ENCODE measurements around the gene ELF1. TPM values are rescaled to one million over a fixed set of nuclear protein-coding genes. Genes with fewer than 3 reads are reported as not detected.

Gene ELF1
- total RNA-seq, 2 donors from 2014 or later = 72.2 to 120 TPM

DNA sequence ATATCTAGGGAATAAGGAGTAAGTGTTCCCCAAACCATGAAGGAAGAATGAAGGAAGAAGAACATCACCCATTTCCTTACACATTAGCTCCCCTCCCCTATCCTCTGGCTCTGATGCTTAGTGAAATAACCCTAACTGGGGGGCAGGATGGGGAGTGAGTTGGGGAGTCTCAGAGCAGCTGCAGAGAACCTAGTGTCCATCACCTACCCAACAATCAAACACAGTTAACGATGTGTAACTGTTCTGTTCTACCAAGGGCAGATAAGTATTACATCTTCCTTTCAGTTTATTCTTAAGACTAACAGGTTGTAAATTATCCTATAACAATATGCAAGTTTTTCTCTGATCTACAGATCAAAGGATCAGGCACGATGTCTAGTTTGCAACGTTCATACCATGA is 12.8 kb downstream of the ELF1 start:
- Histone ChIP-seq H3K4me3 (no peak overlapping the region), H3K4me1 (peaks cover 8% of the 10 kb centered on the region), H3K36me3 (no peaks in the 10 kb centered on the region), H3K27ac (peak overlapping the region; percentile 68), H3K27me3 (no peaks in the 10 kb centered on the region), H3K9me3 (no peaks in the 10 kb centered on the region), H3K9ac (ENCODE audit: low read depth in 2 of 2, low read length in 2 of 2) (peak overlapping the region in 1 of 2 donors; percentile 59)
- intact Hi-C loops (cut with DNase I) = no loop called here
- TF ChIP-seq, protein P1, sequence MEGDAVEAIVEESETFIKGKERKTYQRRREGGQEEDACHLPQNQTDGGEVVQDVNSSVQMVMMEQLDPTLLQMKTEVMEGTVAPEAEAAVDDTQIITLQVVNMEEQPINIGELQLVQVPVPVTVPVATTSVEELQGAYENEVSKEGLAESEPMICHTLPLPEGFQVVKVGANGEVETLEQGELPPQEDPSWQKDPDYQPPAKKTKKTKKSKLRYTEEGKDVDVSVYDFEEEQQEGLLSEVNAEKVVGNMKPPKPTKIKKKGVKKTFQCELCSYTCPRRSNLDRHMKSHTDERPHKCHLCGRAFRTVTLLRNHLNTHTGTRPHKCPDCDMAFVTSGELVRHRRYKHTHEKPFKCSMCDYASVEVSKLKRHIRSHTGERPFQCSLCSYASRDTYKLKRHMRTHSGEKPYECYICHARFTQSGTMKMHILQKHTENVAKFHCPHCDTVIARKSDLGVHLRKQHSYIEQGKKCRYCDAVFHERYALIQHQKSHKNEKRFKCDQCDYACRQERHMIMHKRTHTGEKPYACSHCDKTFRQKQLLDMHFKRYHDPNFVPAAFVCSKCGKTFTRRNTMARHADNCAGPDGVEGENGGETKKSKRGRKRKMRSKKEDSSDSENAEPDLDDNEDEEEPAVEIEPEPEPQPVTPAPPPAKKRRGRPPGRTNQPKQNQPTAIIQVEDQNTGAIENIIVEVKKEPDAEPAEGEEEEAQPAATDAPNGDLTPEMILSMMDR (IDR thresholded peaks at IDR 0.05) = no peak
- no peak for DNase-seq

DNA sequence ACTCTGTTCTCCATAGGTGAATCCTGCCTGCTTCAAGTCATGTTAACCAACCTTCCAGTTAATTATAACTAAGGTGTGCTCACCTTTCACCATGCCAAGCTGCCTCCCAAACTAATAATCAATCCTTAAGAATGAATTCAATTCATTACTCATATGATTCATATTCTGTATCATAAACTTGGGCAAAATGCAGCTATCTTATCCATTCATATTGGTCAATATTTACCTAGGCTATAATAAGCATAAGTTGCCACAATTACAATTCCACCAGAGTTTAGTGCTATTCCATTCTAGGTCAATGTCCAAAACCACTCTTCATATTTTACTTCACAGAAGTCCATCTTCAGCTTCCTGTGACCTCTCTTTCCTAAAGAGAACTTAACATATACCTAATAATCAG is 13.4 kb downstream of the ELF1 start:
- TF ChIP-seq, protein P1 (IDR thresholded peaks at IDR 0.05) = no peak

DNA sequence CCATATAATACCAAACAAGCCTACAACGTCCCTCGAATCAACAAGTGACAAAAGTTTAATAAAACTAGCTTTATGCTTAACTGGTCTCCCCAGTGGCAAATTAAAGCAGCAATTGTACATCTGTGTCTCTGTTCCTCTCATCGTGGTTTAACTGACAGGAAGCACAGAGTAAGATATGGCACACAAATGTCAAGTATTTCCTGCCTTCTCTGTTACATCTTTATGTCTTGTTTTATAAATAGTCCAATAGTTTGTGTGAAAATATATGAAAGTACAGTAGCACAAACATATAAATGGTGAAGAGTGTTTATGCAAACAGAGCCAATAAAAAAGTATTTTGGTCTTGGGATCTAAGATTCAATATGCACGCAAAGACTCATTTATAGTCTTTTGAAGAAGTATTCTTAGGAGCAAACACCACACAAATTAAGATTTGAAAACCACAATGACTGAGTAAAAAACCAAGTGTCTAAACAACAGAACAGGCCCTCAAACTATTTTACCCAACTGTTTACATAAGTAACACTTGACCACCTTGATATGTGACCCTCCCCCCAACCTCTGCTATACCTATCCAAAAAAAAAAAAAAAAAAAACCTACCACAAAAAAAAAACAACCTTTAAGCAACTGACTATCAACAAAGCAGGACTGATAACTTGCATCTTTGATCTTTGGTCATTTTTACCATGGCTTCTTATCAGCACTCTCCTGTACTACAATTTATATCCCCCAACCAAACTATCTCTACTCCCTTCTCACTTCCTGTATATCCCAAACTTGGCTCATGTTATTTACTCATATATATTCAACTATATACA is 14.0 kb downstream of the ELF1 start:
- Histone ChIP-seq H3K4me1 (peaks cover 8% of the 10 kb centered on the region), H3K36me3 (no peaks in the 10 kb centered on the region), H3K9me3 (no peaks in the 10 kb centered on the region), H3K4me3 (no peak overlapping the region), H3K27ac (peak overlapping the region; percentile 68), H3K27me3 (no peaks in the 10 kb centered on the region), H3K9ac (ENCODE audit: low read depth in 2 of 2, low read length in 2 of 2) (peak overlapping the region in 1 of 2 donors; percentile 52)
- TF ChIP-seq, protein P1 (IDR thresholded peaks at IDR 0.05) = no peak
- intact Hi-C loops (cut with DNase I) = no loop called here
- no peak for DNase-seq

More for the DNA sequence above, 13.4 kb downstream of the ELF1 start:
- peak overlapping the region; percentile 68 for H3K27ac ChIP-seq
- peak overlapping the region in 1 of 2 donors; percentile 59 for H3K9ac ChIP-seq (ENCODE audit: low read depth in 2 of 2, low read length in 2 of 2)
- H3K9me3 ChIP-seq = no peaks in the 10 kb centered on the region
- intact Hi-C loops (cut with DNase I) = no loop called here
- H3K4me3 ChIP-seq = no peak overlapping the region
- DNase-seq = no peak
- H3K4me1 ChIP-seq = peaks cover 8% of the 10 kb centered on the region
- no peaks in the 10 kb centered on the region for H3K27me3 ChIP-seq
- no peaks in the 10 kb centered on the region for H3K36me3 ChIP-seq

DNA sequence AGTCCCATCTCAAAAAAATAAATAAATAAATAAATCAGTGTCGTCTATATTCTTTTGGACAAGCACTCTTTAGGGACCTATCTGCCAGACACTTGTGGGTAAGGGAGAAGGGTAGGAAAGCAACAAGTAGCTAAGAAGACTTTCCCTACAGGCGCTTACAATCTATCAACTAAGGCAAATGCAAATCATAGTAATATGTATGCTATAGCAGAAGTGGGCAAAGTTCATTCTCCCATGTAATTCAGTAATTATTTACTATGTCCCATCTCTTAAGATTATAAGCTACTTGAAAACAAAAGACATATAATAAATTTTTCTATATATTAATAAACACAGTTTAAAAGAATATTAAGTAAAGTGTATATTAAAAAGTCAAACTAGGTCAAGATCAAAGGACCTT is 16.5 kb downstream of the ELF1 start:
- Histone ChIP-seq H3K27me3 (no peaks in the 10 kb centered on the region), H3K36me3 (no peaks in the 10 kb centered on the region), H3K4me3 (no peak overlapping the region), H3K9me3 (no peaks in the 10 kb centered on the region), H3K9ac (ENCODE audit: low read depth in 2 of 2, low read length in 2 of 2) (no peak overlapping the region), H3K4me1 (peaks cover 10% of the 10 kb centered on the region), H3K27ac (no peak overlapping the region)
- intact Hi-C loops (cut with DNase I) = no loop called here
- TF ChIP-seq, protein P1 (IDR thresholded peaks at IDR 0.05) = no peak
- DNase-seq = no peak

DNA sequence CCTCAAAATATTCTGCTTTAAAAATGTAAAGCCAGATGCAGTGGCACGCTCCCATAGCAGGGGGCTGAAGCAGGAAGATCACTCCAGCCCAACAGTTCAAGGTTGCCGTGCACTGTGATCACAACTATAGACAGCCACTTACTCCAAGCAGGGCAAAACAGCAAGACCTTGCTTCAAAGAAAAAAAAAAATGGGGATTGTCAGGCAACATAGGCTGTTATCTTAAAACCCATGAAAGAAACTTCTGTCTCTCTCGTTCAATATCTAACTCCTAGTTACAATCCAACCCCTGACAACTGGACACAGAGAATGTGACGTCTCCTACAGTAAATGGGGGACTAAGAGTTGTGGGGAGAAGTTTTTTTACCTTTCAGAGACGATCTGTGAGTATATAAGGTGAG is 17.4 kb downstream of the ELF1 start:
- H3K4me1 ChIP-seq = peaks cover 8% of the 10 kb centered on the region
- no peak overlapping the region for H3K4me3 ChIP-seq
- intact Hi-C loops (cut with DNase I) = no loop called here
- no peaks in the 10 kb centered on the region for H3K9me3 ChIP-seq
- no peaks in the 10 kb centered on the region for H3K27me3 ChIP-seq
- no peaks in the 10 kb centered on the region for H3K36me3 ChIP-seq
- no peak overlapping the region for H3K9ac ChIP-seq (ENCODE audit: low read depth in 2 of 2, low read length in 2 of 2)
- TF ChIP-seq, protein P1 (IDR thresholded peaks at IDR 0.05) = no peak
- no peak overlapping the region for H3K27ac ChIP-seq
- no peak for DNase-seq
